PC-3 (cell line): ENCODE data around the gene SPOP. TPM values are rescaled to one million over a fixed set of nuclear protein-coding genes. Genes with fewer than 3 reads are reported as not detected.

Experiments used
- ATAC-seq: fragments of 200-7000 bp; cut with Tn5 transposase; 2 replicates; pipeline ENCODE4 v1.9.1; 2020; ENCODE audit warnings: mild to moderate bottlenecking, moderate library complexity
- BruUV-seq: library from RNA; stranded (reverse); fragments of 400-500 nt; replicated peaks from 2 replicates; lab custom pipeline; 2021; lab: Mats Ljungman, UMichigan
- CTCF ChIA-PET: fragments of 300-600 bp; sonication (Branson Sonifier 250); formaldehyde crosslinking; loops from one replicate; lab custom pipeline; 2022; ENCODE audit warnings: antibody characterized with exemption; lab: Charles Lee
- POLR2A ChIA-PET: fragments of 300-600 bp; sonication (Branson Sonifier 250); formaldehyde crosslinking; loops from one replicate; lab custom pipeline; 2022; ENCODE audit warnings: antibody characterized with exemption; ENCODE audit not compliant: unreplicated experiment; lab: Charles Lee
- DNase-seq: peaks from one replicate; pipeline ENCODE4 v3.0.0-alpha.2; 2015
- H2AFZ ChIP-seq: fragments of 300-600 bp; sonication (generic); 2 replicates; pipeline ENCODE4 v1.6.0; 2016; ENCODE audit warnings: antibody characterized with exemption, low read length
- H3F3A ChIP-seq: fragments of 300-600 bp; sonication (generic); one replicate; pipeline ENCODE4 v1.6.0; 2017; ENCODE audit warnings: antibody characterized with exemption, low read length, control low read depth, mild to moderate bottlenecking; ENCODE audit not compliant: unreplicated experiment
- H3K27ac ChIP-seq: fragments of 300-600 bp; sonication (generic); 2 replicates; pipeline ENCODE4 v1.5.1; 2016; ENCODE audit warnings: mild to moderate bottlenecking, low read length
- H3K27me3 ChIP-seq: fragments of 300-600 bp; sonication (generic); 2 replicates; pipeline ENCODE4 v1.6.1; 2016; ENCODE audit warnings: low read length, mixed read lengths
- H3K36me3 ChIP-seq: fragments of 300-600 bp; sonication (generic); 2 replicates; pipeline ENCODE4 v1.6.1; 2016; ENCODE audit warnings: low read depth, mixed run types, low read length, mixed read lengths
- H3K4me1 ChIP-seq: fragments of 300-600 bp; sonication (generic); 2 replicates; pipeline ENCODE4 v1.5.1; 2016; ENCODE audit warnings: low read length; ENCODE audit not compliant: insufficient read depth
- H3K4me2 ChIP-seq: fragments of 300-600 bp; sonication (generic); 2 replicates; pipeline ENCODE4 v1.6.0; 2016; ENCODE audit warnings: low read length
- H3K4me3 ChIP-seq: fragments of 300-600 bp; sonication (generic); 2 replicates; pipeline ENCODE4 v1.5.1; 2016; ENCODE audit warnings: mild to moderate bottlenecking, low read length, mixed read lengths
- H3K79me2 ChIP-seq: fragments of 300-600 bp; sonication (generic); 2 replicates; pipeline ENCODE4 v1.6.1; 2017; ENCODE audit warnings: low read length, mixed read lengths
- H3K9ac ChIP-seq: fragments of 300-600 bp; sonication (generic); 2 replicates; pipeline ENCODE4 v1.6.0; 2016; ENCODE audit warnings: mild to moderate bottlenecking, low read length
- H3K9me2 ChIP-seq: fragments of 300-600 bp; sonication (generic); replicated peaks from 2 replicates; pipeline ENCODE4 v1.6.1; 2016; ENCODE audit warnings: mixed run types, low read length, mixed read lengths
- H3K9me3 ChIP-seq: fragments of 300-600 bp; sonication (generic); 2 replicates; pipeline ENCODE4 v1.6.1; 2016; ENCODE audit warnings: low read length, mixed read lengths
- H4K20me1 ChIP-seq: fragments of 300-600 bp; sonication (generic); 2 replicates; pipeline ENCODE4 v1.6.1; 2016; ENCODE audit warnings: low read length, mixed read lengths
- CTCF ChIP-seq: fragments of 300-600 bp; sonication (generic); conservative IDR thresholded peaks from 2 replicates; pipeline ENCODE4 v1.5.1; 2017; ENCODE audit warnings: antibody characterized with exemption, low read depth, mild to moderate bottlenecking, low read length
- EZH2 ChIP-seq: fragments of 300-600 bp; sonication (generic); IDR thresholded peaks from one replicate; pipeline ENCODE4 v1.6.1; 2017; ENCODE audit warnings: antibody characterized with exemption, mild to moderate bottlenecking, low read length; ENCODE audit not compliant: unreplicated experiment
- EZH2phosphoT487 ChIP-seq: fragments of 300-600 bp; sonication (generic); IDR thresholded peaks from 2 replicates; pipeline ENCODE4 v1.6.1; 2018; ENCODE audit warnings: mild to moderate bottlenecking, antibody characterized with exemption, low read length, borderline replicate concordance
- intact Hi-C: fragments of 100-400 bp; cut with micrococcal nuclease; formaldehyde crosslinking; loops from 2 replicates; pipeline ENCODE4 v1.9.0; 2023
- total RNA-seq: library from RNA; depleted of rRNA; stranded (reverse); fragments of >200 nt; gene quantifications from 2 replicates; pipeline ENCODE4 v1.2.3, GENCODE V29; 2014

Gene SPOP
- total RNA-seq, 1 experiment from 2014 or later = 54.7 TPM

- Histone ChIP-seq H2AFZ (no peak overlapping the region), H3K9me2 (no peaks in the 10 kb centered on the region), H3F3A (no peaks in the 10 kb centered on the region), H3K36me3 (no peaks in the 10 kb centered on the region; the same call in 1 of the 2 replicates), H3K79me2 (no peaks in the 10 kb centered on the region), H3K27me3 (no peaks in the 10 kb centered on the region), H3K4me3 (no peak overlapping the region), H3K9ac (no peak overlapping the region), H3K4me2 (no peak overlapping the region), H4K20me1 (no peaks in the 10 kb centered on the region), H3K27ac (no peak overlapping the region), H3K4me1 (no peaks in the 10 kb centered on the region), H3K9me3 (no peaks in the 10 kb centered on the region)
- intact Hi-C loops = no loop called here
- TF ChIP-seq EZH2phosphoT487 = no peak
- TF ChIP-seq EZH2 = no peak
- no peak for TF ChIP-seq CTCF
- BruUV-seq = no TSS peak
- ATAC-seq (no peak), DNase-seq (no peak)
- CTCF ChIA-PET = no interaction called here
- POLR2A ChIA-PET = no interaction called here
These were observed 37.9 kb upstream of the SPOP start for GRCh38 chr17:49715717-49716279.

- H4K20me1 ChIP-seq = no peaks in the 10 kb centered on the region
- intact Hi-C loops = no loop called here
- no peaks in the 10 kb centered on the region for H3K4me1 ChIP-seq
- no peak overlapping the region for H2AFZ ChIP-seq
- no TSS peak for BruUV-seq
- H3K9me2 ChIP-seq = no peaks in the 10 kb centered on the region
- H3K36me3 ChIP-seq = no peaks in the 10 kb centered on the region; the same call in 1 of the 2 replicates
- ATAC-seq (no peak), DNase-seq (no peak)
- no peak overlapping the region for H3K4me3 ChIP-seq
- no peaks in the 10 kb centered on the region for H3K9me3 ChIP-seq
- no peaks in the 10 kb centered on the region for H3K27me3 ChIP-seq
- H3K4me2 ChIP-seq = no peak overlapping the region
- CTCF ChIA-PET = no interaction called here
- no peaks in the 10 kb centered on the region for H3F3A ChIP-seq
- H3K27ac ChIP-seq = no peak overlapping the region
- POLR2A ChIA-PET = no interaction called here
- no peaks in the 10 kb centered on the region for H3K79me2 ChIP-seq
- H3K9ac ChIP-seq = no peak overlapping the region
- TF ChIP-seq CTCF (no peak), EZH2 (no peak), EZH2phosphoT487 (no peak)
These were observed 37.3 kb upstream of the SPOP start for GRCh38 chr17:49715216-49715615.

DNA sequence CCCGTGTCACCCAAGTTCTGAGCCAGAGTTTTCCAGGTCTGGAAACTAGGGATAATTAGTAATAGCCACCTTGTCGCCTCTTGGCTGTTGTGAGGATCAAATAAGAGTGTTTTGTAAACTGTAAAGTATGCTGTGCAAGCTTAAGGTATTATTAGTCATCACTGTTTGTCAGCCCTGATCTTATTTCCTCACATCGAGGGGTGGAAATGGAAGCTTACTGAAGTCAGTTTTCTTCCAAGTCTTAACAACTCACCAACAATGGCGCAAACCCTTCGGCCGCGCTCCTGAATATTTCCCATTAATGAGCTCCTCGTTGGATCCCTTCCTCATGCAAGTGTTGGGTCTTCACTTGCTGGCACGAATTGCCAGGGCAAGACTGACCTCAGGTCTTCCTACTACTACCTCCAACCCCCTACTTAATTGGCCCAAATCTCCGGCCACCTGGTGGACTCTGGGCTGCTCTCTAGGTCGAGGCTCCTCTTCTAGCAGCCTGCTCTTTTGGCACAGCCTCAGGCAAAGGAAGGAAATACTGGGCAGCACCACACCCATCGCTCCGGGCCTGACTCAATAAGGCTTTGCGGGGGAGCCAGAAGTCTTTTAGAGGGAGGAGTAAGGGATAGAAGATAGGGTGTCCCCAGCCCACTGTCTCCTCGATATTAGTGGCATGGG, 30.8 kb upstream of the SPOP start:
- peak overlapping the region; percentile 31 for H3K9ac ChIP-seq
- no peaks in the 10 kb centered on the region for H3F3A ChIP-seq
- H3K4me3 ChIP-seq = peak overlapping the region; percentile 86
- H3K9me2 ChIP-seq = no peaks in the 10 kb centered on the region
- peaks cover 17% of the 10 kb centered on the region for H3K4me1 ChIP-seq
- peaks cover 19% of the 10 kb centered on the region for H3K36me3 ChIP-seq
- TF ChIP-seq CTCF = peak; percentile 11; the same call in 1 of the 2 replicates
- no peak for TF ChIP-seq EZH2phosphoT487
- no peak for TF ChIP-seq EZH2
- no peaks in the 10 kb centered on the region for H3K9me3 ChIP-seq
- H3K27me3 ChIP-seq = no peaks in the 10 kb centered on the region
- H2AFZ ChIP-seq = peak overlapping the region; percentile 83
- TSS peak; percentile 80 for BruUV-seq
- peak overlapping the region; percentile 78 for H3K4me2 ChIP-seq
- CTCF ChIA-PET = interaction anchor here (0.8 to 1.3 kb wide), 3 partner anchors 48 to 69 kb away, joined by 3 to 4 read pairs (median 4); partner anchors contain the start of gene FAM117A
- H3K27ac ChIP-seq = peak overlapping the region; percentile 8; the same call in 1 of the 2 replicates
- peaks cover 23% of the 10 kb centered on the region for H3K79me2 ChIP-seq
- intact Hi-C loops = loop anchor here (1.0 to 5.0 kb wide), 5 partner anchors 56 to 289 kb away; partner anchors contain the start of genes DLX3, FAM117A and KAT7
- peak; percentile 8 for ATAC-seq
- no peaks in the 10 kb centered on the region for H4K20me1 ChIP-seq
- peak; percentile 28 for DNase-seq
- POLR2A ChIA-PET = interaction anchor here (0.6 to 1.5 kb wide), 3 partner anchors 10 to 134 kb away, joined by 3 to 4 read pairs (median 3); partner anchors contain the start of gene KAT7
